HepG2 (cell line): ENCODE measurements around the gene BCO1.

Source experiments
- FOXA3 ChIP-seq: IDR thresholded peaks from 2 replicates; pipeline ENCODE4 v1.6.1; 2016; ENCODE audit warnings: missing genetic modification reagents, missing compliant biosample characterization
- KLF16 ChIP-seq, 2 experiments: sonication (generic) in 1 of 2; formaldehyde crosslinking in 1 of 2; IDR thresholded peaks; 2 replicates each; pipeline versions ENCODE4 v1.6.1 to v1.8.0; 2016 to 2023; ENCODE audit warnings: missing genetic modification reagents in 2 of 2, missing compliant biosample characterization in 1 of 2
- RBAK ChIP-seq: sonication (generic); formaldehyde crosslinking; IDR thresholded peaks from 2 replicates; pipeline ENCODE4 v1.5.1; 2020; ENCODE audit warnings: mild to moderate bottlenecking, missing genetic modification reagents
- RBM22 ChIP-seq: fragments of 200-400 bp; formaldehyde crosslinking; optimal IDR thresholded peaks from 2 replicates; pipeline ENCODE3; 2017; ENCODE audit warnings: mild to moderate bottlenecking, low read length, moderate library complexity
- TBP ChIP-seq: sonication (generic); formaldehyde crosslinking; IDR thresholded peaks from 2 replicates; pipeline ENCODE4 v1.5.0; 2020; ENCODE audit warnings: missing genetic modification reagents
- ZNF205 ChIP-seq: IDR thresholded peaks from 2 replicates; pipeline ENCODE4 v1.6.1; 2018; ENCODE audit warnings: missing biosample characterization, missing genetic modification reagents
- ZNF431 ChIP-seq: sonication (generic); formaldehyde crosslinking; IDR thresholded peaks from 2 replicates; pipeline ENCODE4 v1.9.0; 2022; ENCODE audit warnings: missing genetic modification reagents, low read depth, mild to moderate bottlenecking, borderline replicate concordance
- ZNF776 ChIP-seq: sonication (generic); formaldehyde crosslinking; IDR thresholded peaks from 2 replicates; pipeline ENCODE4 v1.4.0; 2020; ENCODE audit warnings: mild to moderate bottlenecking, missing genetic modification reagents
- TF ChIP-seq, protein P1 (sequence below): sonication (generic); formaldehyde crosslinking; IDR thresholded peaks from 2 replicates; pipeline ENCODE4 v1.5.0; 2020; ENCODE audit warnings: mild to moderate bottlenecking, missing genetic modification reagents, moderate library complexity
- TF ChIP-seq, protein P2 (sequence below): IDR thresholded peaks from 2 replicates; pipeline ENCODE4 v1.6.1; 2012; ENCODE audit warnings: inconsistent platforms

DNA sequence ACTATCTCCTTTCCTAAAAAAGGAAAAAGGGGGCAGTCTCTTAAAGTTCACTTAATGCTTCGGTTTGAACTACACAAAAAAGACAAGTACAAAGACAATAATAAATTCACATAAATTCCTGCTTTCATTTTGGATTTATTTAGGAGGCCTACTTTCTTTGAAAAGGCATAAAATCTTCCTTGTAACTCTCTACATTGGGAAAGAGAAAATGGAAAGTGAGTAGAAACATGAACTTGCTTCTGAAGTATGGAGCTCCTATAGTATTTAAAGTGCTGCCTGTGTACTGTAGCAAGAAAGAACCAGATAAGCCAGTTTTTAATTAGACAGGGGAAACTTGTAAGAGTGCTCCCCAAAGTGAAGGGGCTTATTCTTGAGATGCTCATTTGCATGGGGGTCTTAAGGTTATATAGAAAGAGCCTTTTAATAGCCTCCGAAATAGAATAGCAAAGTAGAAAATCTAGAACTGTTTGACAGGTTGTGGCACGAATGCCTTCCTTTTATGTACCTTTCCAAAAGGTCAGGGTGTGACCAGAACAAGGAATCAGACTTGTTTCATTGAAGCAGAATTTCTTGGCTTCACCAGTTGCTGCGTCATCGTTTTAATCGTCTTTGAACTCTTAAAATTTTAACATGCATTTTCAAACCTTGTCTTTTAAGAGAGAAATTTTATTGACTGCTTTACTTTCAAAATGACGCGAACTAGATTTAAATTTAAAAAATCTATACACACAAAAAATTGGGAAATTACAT lies 89.1 kb downstream of the BCO1 start:
- TF ChIP-seq TBP (no peak), ZNF776 (CRISPR knock-in tag) (no peak), ZNF431 (no peak), RBM22 (no peak), RBAK (no peak), ZNF205 (CRISPR knock-in tag) (no peak), FOXA3 (CRISPR knock-in tag) (no peak), KLF16 (CRISPR knock-in tag; IDR thresholded peaks at IDR 0.05) (no peak)
- TF ChIP-seq, protein P1, sequence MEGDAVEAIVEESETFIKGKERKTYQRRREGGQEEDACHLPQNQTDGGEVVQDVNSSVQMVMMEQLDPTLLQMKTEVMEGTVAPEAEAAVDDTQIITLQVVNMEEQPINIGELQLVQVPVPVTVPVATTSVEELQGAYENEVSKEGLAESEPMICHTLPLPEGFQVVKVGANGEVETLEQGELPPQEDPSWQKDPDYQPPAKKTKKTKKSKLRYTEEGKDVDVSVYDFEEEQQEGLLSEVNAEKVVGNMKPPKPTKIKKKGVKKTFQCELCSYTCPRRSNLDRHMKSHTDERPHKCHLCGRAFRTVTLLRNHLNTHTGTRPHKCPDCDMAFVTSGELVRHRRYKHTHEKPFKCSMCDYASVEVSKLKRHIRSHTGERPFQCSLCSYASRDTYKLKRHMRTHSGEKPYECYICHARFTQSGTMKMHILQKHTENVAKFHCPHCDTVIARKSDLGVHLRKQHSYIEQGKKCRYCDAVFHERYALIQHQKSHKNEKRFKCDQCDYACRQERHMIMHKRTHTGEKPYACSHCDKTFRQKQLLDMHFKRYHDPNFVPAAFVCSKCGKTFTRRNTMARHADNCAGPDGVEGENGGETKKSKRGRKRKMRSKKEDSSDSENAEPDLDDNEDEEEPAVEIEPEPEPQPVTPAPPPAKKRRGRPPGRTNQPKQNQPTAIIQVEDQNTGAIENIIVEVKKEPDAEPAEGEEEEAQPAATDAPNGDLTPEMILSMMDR (CRISPR knock-in tag), result no peak
- TF ChIP-seq, protein P2, sequence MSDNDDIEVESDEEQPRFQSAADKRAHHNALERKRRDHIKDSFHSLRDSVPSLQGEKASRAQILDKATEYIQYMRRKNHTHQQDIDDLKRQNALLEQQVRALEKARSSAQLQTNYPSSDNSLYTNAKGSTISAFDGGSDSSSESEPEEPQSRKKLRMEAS, result no peak
